Cerebellar cortex (tissue), 1 donor: ENCODE results near the gene SPI1.

ENCODE experiments used
- DNase-seq: peaks from one replicate; pipeline ENCODE4 v3.0.0-alpha.2; 2015; ENCODE audit warnings: low spot score

SPI1 gene

DNA sequence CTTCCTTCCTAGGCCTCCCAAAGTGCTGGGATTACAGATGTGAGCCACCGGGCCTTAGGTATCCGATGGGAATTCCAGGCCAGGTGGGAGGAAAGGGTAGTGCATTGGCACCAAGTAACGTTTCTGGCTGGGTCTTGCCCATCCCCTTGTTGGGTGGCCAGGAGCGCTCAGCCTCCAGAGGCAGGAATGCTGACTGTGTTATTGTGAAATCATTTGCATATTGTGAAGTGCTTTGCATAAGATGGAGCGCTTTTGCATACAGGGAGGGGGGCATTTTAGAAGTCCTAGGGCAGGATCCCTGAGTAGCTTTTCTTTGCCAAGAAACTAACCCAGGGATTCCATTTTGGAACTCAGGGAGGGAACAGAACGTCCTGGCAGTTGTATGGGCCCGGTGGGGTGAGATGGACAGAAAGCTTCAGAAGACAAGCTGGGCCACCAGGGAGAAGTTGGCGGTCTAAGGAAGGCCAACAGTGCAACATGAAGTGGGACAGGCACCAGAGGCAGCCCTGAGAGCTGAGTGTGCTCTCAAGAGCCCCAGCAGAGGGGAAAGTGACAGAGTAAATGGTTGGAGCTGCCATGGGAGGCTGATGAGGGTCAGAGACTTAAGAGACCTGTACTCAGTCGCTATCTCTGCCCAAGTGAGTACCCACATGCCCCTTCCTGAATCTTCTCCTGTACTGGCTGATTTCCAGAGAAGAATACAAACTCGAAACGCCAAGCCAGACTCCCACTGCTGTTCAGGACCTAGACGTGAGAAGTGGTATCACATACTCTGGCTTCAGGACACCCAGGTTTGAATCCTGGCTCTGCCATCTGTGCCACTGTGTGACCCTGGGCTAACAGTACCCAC lies 28.8 kb upstream of the SPI1 start:
- no peak for DNase-seq

DNA sequence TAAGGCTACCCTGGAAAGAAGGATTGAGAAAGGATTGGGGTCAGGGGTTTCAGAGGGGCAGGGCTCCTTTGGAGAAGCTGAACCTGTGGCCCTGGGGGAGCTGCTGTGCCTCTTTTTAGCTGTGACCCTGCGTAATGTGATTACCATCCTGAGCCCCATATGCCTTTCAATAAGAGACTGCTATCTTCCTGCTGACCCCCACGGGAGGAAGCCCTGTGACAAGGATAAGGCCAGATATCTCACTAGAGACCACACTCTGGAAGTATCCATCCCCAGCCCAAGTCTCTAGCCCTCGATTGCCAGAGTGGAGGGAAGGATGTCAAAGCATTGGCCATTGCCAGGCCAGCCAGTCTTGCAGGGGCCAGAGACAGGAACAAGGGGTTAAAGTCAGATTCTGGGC lies 25.2 kb upstream of the SPI1 start:
- no peak for DNase-seq

DNA sequence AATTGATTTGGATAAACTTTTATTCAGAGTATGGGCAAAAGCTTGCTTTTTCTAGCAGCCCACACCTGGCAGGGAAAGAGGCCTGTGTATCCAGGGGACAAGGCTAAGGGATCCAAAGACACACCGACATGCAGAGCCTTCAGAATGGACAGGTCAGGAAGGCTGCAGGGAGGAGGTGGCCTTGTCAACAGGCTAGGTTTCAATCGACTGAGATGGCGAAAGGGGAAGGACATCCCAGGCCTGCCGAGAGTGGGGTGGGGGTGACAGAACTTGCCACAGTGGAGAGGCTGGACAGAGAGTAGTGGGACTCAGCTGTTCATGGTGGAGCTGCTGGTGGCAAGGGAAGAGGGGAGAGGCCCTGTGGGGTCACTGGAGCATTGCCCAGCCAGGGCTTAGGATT lies 24.8 kb upstream of the SPI1 start:
- no peak for DNase-seq

DNA sequence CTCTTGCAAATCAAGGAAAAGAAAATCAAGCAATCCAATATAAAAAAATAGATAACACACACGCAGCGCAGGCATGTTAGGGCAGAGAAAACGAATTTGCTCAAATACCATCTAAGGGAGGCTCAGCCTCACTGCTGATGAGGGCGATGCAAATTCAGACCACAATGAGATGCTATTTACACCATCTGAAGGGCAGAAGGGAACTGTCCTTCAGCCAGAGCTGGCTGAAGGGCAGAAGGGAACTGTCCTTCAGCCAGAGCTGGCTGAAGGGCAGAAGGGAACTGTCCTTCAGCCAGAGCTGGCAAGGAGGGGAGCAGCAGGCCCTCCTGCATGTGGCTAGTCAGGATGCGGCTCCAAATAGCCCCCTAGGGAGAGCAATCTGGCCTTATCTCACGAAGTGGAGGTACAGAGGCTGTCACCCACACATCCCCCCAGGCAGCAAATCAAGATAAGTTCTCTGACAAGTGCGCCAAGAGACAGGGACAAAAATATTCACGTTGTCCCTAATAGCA lies 22.5 kb upstream of the SPI1 start:
- DNase-seq = peak; percentile 82

DNA sequence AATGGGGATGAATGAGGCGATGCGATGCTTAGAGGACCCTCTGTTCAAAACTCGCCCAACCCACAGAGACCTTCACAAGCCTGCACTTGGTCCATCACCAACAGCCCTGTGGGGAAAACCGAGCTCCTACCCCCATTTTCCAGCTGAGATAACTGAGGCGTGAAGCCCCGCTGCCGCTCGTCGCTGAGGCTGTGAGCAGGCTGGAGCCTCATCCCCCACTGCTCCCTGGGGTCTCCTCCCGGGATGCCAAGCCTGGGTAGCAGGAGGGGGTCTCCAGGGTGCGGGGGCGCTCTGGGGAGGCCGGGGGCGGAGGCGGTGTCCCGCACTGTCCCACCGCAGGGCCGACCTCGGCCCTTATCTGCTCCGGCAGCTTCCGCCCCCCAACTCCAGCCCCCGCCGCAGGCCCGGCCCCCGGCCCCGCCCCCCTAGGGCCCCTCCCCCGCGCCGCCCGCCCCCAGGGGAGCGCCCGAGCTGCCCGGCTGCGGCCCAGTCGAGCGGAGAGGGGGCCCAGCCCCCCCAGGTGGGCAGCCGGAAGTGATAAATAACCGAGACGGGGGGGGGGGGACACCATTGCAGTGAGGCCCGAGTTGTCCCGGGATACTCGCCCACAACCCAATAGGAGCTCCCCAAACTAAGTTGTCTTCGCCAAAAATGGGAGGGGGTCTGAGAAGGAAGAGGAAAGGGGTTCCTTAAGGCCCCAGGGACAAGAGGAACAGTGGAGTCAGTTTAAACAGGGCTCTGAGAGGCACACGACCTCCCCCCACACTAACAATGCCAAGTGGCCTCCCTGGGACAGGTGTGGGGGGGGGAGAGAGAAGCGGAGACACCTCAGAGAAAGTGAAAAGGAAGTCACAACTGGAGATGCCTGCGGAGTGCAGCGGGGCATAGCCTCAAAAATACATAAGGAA lies 21.8 kb upstream of the SPI1 start:
- DNase-seq = no peak

DNA sequence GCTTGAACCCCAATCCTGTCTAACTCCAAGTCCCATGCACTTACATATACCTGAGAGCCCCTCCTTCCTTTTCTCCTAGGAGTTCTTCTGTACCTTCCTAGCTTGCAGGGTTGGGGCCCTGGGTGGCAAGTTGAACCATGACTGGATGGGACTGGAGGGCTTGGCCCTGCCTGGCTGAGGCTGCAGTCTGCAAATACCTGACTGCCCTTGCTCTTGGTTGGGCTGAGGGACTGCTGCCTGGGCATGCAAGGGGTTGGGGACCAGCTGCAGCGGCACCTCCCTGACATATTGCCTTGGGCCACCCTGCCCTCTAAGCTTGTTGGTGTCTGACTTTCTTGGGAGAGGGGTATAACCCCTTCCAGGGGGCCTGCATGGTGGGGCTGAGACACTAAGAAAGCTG lies 20.2 kb upstream of the SPI1 start:
- DNase-seq = no peak

DNA sequence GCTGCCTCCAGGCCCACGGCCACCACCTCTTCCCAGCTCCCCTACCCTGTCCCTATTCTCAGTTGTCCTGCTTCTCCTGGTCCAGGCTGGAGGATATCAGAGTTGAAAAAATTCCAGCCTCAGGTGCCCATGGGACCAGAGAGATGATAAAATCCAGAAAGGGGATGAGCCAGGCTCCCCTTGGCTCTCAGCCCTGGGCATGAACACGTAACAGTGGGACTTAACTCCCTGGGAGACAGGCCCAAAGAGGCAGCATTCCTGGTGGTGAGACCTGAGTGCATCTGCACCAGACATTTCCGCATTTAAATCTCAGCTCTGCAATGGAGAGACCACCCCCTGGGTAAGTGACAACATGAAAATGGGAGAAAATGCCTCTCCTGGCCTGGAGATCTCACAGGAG lies 19.7 kb upstream of the SPI1 start:
- no peak for DNase-seq

DNA sequence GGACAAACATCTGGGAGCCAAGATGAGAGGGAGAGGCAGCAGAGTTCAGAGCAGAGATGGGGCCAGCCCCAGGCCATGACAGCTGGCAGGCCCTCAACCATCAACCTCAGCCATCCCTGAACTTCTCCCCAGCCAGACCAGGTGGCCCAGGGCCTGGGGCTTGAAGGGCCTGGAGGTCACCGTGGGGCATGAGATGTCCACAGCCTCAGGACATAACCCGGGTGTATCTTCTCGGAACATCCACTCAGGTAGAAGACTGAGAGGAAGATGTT lies 17.6 kb upstream of the SPI1 start:
- DNase-seq = no peak

DNA sequence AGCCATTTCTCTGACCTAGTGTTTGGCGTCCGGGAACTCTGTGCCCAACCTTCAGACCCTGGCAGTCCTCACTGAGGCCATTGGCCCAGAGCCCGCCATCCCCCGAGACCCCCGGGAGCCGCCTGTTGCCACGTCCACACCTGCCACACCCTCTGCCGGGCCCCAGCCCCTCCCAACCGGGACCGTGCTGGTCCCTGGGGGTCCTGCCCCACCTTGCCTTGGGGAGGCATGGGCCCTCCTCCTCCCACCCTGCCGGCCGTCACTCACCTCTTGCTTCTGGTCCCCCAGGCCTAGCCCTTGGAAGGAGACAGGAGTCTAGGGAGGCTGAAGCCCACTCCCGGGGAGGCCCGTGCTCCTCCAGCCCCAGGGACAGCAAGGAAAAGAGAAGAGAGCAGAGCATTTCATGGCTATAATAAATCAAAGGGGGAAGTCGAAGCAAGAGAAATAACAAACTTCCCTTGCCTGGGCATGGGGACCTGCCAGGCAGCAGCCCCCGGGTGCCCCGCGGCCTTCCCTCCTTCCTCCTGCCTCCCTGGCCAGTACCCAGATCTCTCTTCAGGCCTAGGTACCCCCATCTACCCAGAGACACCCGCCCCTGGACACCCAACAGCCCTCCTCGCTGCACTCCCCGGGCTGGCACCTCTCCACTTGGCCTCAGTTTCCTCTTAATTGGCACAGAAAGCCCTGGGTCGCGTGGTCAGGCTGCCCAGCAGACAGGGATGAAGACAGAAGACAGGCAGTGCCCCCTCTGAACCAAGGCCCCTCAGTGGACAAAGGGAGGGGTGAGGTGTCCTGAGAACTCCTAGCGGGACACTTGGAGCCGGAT lies 17.1 kb upstream of the SPI1 start:
- no peak for DNase-seq

DNA sequence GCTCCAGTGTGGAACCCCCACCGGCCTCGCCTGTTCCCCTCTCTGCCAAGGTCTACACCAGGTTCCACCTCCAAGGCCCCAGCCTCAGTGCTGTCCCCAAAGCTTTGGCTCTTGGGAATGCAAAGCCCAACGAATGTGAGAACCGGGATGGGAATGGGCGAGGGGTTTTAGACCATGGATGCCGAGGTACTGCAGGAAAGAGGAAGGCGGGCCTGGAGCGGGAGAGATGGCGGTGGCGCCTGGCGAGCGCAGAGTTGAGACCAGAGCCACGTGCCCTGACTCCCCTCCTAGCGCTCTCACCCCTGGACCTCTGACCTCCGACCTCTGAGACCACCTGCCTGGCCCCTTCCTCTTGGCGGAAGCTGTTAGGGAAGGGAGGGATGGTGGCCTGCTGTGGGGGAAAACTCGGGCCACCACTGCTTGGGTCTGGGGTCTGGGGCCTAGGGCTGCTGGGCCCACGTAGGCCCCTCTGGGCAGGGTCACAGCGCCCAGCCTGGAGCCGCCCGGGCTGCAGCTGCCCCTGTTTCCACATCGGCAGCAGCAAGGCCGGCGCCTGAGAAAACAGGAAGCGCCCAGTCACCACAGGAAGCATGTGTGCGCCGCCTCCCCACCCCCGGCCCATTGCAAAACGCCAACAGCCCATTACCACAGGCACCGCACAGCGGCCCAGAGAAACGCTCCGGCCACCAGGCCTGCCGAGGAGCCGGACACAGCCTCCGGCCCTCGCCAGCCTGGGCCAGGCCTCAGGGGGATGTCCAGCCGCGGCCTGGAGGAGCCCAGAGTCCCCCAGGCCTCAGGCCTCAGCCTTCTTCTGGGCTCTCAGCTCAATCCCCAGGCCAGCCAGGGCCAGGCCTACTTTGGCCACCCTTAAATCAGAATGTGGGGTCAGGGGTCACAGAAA lies 16.2 kb upstream of the SPI1 start:
- no peak for DNase-seq

DNA sequence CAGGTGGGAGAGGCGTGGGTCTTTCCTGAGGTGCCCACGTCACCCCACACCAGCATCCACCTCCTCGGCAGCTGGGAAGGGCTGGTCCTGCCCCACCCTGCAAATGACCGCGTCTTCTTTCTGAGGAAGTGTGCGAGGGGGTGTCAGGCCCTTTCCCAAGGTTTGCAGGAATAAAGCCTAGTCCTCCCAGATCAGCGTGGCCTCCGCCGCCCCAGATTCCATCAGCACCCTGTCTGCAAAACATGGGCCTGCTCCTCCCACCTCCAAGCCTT lies 15.6 kb upstream of the SPI1 start:
- no peak for DNase-seq

DNA sequence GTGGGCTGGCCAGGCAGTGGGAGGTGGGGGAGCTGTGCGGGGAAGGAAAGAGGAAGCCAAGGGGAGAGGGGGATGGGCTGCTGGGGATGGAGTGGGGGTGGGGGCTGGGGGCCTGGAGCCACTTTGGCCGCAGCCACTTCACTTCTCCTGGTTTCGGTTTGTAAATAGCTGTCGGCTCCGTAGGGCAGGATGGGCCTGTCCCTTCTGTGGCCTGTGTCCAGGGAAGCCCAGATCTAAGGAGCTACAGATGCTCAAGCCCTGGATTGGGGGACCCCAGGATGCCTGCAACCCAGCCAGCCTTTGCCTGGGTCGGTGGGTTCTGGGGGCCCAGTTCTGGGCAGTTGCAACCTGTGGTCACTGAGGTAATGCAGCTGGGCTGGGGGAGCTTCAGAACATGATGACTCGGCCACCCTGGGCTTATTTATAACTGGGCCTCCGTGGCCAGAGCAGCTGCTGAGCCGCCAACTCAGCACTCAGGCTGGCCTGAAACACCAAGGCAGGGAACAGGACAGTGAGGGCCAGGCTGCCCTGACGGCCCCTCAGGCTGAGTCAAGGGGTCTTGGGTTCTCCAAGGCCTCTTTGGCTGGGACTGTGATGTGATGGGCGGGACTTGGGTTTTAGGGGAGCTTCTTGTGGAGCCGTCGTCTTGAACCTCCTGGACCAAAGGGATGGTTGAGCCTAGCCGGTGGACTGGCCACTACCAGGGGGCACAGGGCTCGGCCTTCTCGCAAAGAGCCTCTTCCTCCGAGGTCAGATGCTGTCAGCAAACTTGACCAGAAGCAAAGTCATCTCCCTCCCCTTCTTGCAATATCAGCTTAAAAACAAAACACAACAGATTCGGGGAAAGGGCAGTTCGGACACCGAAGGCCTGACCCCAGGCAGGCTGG lies 15.1 kb upstream of the SPI1 start:
- DNase-seq = no peak

DNA sequence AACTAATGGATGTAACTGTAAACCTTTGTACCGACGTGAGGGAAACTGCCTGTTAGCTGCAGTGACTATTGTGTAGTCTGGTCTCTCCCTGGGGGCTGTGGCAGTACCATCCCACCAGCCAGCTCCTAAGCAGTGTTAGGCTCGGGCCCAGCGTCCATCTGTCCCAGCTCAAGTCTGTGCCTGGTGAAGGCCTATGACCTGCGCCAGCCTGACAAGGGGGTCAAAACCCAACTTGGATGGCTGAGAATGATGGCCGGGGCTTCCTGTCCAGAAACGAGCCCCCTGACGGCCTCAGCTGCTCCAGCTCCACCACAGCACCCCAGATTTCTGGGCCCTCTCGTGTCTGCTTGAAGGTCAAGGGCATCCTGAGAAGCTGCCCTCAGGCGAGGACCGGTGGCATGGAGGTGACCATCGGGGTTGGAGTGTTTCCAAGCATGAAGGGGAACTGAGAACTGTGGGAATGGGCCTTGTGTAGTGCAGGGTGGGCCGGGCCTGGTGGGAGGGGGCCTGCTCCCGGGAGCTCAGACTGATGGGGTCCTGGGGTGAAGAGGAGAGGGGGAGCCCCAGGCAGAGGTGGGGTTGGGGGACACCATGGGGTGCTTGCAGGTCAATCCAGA lies 14.3 kb upstream of the SPI1 start:
- no peak for DNase-seq

DNA sequence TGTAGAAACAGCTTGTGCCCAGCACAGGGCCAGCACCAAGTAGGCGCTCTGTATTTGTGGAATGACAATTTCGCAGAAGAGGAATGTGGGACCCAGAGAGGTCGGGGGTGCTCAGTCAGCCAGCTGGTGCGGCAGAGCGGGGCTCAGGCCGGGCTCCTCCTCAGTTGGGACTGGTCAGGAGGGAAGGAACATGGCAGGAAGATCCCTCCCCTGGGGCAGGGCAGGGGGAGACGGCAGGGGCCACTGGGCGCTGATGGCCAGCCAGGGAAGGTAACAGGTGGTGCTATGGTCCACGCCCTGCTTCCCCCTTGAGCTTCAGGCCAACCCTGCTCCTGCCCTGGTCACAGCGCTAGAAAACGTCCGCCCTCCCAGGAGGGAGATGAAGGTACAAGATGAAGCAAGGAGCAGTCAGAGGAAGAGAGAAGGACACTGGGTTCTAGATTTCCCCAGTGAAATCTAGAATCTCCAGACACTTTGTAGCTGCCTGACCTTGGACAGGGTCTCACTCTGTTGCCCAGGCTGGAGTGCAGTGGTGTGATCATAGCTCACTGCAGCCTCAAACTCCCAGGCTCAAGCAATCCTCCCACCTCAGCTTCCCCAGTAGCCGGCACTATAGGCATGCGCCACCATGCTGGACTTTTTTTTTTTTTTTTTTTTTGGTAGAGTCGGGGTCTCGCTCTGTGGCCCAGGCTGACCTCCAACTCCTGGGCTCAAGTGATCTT lies 13.5 kb upstream of the SPI1 start:
- no peak for DNase-seq

DNA sequence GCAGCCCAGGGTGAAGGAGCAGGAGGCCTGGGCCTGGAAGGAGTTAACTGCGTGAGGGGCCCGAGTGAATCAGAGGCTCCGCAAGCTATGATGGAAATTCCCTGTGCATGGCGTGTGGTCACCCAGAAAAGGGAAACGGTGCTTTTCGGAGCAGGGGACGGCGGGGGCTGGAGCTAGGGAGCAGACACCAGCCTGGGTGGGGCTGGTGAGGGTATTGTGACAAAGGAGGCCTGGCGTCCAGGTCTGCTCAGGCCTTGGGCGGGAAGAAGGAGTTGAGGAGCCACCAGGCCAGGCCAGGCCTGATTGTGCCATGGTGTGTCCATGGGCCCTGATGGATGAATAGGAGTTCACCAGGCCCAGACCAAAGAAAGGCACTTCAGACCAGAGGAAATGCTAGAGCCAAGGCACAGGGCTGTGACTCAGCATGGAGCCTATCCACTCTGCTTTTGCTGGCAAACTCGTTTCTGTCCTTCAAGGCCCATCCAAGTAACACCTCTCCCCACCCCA lies 12.8 kb upstream of the SPI1 start:
- no peak for DNase-seq

DNA sequence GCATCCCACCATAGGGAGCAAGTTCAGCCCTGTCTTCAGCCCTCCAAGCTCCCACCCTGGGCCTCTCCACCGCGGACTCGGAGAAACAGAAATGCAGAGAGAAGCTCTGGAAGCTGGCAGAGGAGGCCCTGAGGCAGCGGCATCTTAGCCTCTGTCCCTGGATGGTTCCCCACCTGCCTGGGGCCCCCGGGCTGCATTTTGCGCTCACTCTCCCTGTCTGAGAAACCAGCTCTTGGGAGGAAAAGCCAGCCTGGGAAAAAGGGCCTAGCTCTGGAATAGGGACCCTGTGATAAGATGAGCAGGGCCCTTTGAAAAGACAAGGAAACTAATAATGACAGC lies 12.0 kb upstream of the SPI1 start:
- no peak for DNase-seq

DNA sequence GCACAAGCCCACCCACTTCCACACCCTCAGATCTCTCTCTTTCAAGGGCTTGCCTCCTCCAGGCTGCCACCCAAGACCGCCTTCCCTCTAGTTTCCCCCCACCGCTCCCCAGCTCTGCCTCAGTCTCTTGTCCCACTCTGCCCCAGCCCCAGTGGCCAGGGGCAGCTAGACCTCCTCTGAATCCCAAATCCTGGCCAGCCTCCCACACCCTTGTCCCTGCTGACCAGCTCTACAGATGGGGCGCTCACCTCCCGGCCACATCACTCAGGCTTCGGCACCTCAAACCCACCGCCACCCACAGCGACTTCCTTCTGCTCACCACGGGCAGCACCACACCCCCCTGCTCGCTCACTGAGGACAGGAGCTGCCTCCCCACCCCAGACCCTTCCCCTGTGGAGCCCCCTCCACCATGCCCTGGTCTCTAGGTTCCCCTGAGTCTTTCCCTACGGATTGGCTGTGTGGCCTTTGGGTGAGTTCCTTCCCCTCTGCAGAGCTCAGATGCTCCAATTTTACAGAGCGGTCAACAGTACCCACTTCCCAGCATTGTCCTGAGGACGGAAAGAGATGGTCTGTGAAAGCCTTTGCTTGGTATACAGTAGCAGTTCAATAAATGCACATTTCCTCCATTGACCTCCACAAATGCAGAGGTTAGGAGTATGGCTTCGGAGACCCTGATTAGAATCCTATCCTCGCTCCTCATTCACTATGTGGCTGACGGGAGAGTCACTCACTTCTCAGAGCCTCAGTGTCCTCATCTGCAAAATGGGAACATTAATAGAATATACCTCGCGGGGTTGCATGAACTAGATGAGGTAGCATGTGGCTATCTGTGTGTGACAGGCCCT lies 11.5 kb upstream of the SPI1 start:
- no peak for DNase-seq
